HG03095 (cell line): ENCODE results near the gene PCDHGA1.

Experiments
- ATAC-seq: cut with Tn5 transposase; IDR thresholded peaks from one replicate; pipeline ENCODE4 v1.9.1; 2021; ENCODE audit warnings: moderate library complexity; ENCODE audit not compliant: unreplicated experiment

PCDHGA1 gene

DNA sequence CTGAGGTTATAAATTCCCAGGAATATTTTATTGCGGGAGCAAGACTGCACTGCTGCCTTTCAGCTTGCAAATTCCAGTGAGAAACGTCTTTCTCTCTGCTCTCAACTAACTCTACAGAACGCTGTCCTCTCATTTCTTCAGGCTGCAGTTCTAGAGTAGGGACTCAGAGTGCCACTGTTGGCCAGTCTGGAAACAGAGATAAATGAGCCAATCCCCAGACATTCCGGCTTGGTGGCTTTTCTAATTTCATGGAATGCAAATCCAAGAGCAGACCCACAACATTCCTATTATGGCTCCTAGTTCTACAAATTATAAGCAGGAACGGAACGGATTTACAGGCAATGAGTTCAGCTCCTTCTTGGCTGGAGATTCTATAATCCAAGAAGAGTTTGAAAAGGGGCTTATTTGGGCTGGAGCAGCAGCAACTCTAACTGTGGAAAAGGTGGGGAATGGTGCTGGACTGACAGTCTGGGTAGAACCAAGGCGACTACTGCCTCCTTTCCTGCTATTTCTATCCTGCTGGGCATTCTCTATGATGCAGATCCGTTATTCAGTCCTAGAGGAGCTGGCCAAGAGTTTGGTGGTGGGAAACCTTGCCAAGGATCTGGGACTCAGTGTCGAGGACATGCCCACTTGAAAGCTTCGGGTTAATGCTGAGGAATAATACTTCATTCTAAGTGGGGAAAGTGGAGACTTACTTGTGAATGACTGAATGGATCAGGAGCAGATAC lies 109.3 kb downstream of the PCDHGA1 start:
- ATAC-seq: no peak

- ATAC-seq: no peak
Observed at GRCh38 chr5:141440341-141440740, 110.0 kb downstream of the PCDHGA1 start.

DNA sequence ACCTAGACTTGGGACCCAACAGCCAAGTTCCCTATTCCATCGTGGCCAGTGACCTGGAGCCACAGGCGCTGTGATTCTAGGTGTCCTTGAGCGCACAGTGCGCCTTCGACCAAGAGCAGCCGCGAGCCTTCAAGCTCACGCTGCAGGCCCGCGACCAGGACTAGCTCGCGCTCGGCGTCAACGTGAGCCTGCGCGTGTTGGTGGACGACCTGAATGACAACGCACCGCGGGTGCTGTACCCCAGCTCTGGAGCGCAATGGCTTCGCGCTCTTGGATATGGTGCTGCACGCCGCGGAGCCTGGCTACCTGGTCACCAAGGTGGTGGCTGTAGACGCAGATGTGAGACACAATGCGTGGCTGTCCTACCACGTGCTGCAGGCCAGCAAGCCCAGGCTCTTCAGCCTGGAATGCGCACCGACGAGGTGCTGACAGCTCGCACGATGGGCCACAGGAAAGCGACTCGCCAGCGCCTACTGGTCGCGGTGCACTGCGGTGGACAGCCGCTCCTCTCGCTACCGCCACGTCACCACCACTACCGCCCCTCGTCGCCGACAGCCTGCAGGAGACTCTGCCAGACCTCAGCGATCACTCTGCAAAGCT lies 111.4 kb downstream of the PCDHGA1 start:
- ATAC-seq: no peak

DNA sequence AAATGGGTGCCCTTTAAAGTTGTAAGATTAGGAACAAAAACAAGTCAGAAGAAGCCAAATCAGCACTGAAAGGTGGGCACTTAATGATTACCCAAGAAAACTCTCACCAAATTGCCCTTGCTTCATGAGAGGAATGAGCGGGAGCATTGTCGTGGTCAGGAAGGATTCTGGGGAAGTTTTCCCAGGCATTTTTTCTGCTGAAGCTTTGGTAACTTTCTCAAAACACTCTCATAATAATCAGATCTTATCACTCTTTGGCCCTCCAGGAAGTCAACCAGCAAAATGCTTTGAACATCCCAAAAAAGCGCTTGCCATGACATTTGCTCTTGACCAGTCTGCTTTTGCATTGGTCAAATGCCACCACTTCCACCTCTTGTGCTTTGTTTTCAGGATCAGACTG lies 135.0 kb downstream of the PCDHGA1 start:
- ATAC-seq: no peak

- ATAC-seq: peak; percentile 96
Observed at GRCh38 chr5:141475625-141476131, 145.4 kb downstream of the PCDHGA1 start, which contains the start of gene PCDHGC3. Gene PCDHGC3, plus strand, starts transcription at chr5:141475966. Its CDS starts 151 bp downstream, at chr5:141476117.

DNA sequence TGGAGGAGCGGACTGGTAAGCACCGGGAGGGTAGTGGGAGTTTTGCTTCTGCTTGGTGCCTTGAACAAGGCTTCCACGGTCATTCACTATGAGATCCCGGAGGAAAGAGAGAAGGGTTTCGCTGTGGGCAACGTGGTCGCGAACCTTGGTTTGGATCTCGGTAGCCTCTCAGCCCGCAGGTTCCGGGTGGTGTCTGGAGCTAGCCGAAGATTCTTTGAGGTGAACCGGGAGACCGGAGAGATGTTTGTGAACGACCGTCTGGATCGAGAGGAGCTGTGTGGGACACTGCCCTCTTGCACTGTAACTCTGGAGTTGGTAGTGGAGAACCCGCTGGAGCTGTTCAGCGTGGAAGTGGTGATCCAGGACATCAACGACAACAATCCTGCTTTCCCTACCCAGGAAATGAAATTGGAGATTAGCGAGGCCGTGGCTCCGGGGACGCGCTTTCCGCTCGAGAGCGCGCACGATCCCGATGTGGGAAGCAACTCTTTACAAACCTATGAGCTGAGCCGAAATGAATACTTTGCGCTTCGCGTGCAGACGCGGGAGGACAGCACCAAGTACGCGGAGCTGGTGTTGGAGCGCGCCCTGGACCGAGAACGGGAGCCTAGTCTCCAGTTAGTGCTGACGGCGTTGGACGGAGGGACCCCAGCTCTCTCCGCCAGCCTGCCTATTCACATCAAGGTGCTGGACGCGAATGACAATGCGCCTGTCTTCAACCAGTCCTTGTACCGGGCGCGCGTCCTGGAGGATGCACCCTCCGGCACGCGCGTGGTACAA lies 146.0 kb downstream of the PCDHGA1 start:
- peak; percentile 31 for ATAC-seq

GRCh38 chr5:141477044-141477575 lies 146.8 kb downstream of the PCDHGA1 start:
- no peak for ATAC-seq

GRCh38 chr5:141477815-141478214 lies 147.5 kb downstream of the PCDHGA1 start:
- ATAC-seq: no peak

DNA sequence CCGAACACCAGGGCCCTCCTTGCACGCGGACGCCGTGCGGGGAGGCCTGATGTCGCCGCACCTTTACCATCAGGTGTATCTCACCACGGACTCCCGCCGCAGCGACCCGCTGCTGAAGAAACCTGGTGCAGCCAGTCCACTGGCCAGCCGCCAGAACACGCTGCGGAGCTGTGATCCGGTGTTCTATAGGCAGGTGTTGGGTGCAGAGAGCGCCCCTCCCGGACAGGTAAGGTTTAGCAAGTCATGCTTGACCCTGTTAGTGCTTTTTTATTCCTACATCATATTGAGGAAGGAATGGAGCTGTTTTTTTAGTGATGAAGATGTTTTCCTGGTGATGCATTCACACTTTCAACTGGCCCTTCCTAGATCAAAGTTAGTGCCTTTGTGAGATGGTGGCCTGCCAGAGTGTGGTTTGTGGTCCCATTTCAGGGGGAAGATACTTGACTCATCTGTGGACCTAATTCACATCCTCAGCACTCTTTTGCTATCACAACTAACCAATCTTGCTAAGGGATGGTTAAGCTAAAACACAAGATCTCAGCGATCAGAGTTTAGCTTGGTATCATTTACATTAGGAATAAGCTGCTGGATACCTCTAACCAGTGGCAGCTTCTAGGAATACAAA lies 148.1 kb downstream of the PCDHGA1 start:
- ATAC-seq: no peak

- ATAC-seq: no peak
Observed at GRCh38 chr5:141479776-141480175, 149.5 kb downstream of the PCDHGA1 start.

DNA sequence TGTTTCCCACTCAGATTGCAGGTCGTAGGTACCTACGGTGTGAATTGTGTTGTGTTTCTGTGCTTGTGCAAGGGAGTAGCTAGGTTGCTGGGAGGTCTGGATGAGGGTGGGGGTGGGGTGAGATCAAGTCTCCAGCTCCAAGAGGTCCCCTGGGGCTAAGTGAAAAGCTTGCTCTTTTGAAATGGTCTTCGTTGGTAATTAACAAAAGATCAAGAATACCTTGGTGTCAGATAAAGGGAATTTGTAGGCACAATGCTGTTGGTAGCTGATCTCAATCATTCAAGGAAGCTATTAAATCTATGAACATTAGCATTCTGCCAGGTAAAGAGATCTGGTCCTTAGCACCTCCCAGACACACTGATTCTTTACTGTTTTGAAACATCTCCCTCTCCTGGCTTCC lies 153.6 kb downstream of the PCDHGA1 start:
- ATAC-seq: no peak

- ATAC-seq: no peak
Observed at GRCh38 chr5:141484310-141484640, 154.0 kb downstream of the PCDHGA1 start.

- peak; percentile 50 for ATAC-seq
Observed at GRCh38 chr5:141484641-141485311, 154.5 kb downstream of the PCDHGA1 start, which contains the start of gene PCDHGC4. Gene PCDHGC4, plus strand, starts transcription at chr5:141485030. Its CDS starts 144 bp downstream, at chr5:141485174.

- ATAC-seq: no peak
Observed at GRCh38 chr5:141485321-141486055, 155.2 kb downstream of the PCDHGA1 start.

GRCh38 chr5:141486091-141486490 lies 155.8 kb downstream of the PCDHGA1 start:
- ATAC-seq: no peak

DNA sequence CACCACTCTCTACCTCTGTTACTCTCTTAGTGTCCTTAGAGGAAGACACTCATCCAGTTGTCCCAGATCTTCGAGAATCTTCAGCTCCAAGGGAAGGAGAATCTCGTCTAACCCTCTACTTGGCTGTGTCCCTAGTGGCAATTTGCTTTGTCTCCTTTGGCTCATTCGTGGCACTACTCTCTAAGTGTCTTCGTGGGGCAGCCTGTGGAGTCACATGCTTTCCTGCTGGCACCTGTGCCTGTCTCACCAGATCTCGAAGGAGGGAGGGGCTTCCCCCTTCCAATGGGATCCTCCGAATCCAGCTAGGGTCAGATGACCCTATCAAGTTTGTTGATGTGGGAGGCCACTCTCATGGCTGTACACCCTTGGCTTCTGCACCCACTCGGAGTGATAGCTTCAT lies 156.8 kb downstream of the PCDHGA1 start:
- no peak for ATAC-seq

DNA sequence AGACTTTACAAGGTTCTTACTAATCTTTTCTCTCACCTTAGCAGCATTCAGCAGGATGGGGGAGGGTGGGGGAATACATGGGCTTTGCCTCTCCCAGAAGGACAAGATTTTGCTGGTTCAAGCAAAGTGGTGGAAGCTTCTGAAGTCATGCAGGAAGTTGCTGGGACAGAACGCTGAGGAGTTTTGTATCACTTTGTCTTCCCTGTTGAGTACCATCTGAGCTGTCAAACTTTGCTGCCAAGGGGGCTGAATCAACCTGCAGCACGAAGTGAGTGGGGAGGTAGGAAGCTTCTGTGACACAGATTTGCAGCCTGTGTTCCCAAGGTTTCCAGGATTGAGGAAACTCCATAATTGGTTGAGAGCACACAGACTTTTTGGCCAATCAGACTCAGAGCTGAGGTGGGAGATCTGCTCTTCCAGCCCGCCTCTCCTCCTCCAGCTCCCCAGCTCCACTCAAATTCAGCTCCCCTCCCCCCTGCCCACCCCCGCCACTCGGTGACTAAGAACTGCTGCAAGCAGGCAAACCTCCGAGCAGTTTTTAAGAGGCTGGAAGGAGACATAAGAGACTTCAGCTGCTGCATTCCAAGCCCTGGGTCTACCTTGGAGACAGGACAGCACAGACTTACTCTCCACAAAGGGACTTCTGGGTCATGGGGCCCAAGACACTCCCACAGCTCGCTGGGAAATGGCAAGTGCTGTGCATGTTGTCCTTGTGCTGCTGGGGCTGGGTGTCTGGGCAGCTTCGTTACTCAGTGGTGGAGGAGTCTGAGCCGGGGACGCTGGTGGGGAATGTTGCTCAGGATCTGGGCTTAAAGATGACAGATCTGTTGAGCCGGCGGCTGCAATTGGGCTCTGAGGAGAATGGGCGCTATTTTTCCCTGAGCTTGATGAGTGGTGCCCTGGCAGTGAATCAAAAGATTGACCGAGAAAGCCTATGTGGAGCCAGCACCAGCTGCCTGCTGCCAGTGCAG lies 158.6 kb downstream of the PCDHGA1 start, which contains the start of gene PCDHGC5:
PCDHGC5 (plus strand) TSS at position 491 of the 971 bp plus-strand sequence; CDS start at position 651, 160 bp downstream.
- ATAC-seq: no peak

DNA sequence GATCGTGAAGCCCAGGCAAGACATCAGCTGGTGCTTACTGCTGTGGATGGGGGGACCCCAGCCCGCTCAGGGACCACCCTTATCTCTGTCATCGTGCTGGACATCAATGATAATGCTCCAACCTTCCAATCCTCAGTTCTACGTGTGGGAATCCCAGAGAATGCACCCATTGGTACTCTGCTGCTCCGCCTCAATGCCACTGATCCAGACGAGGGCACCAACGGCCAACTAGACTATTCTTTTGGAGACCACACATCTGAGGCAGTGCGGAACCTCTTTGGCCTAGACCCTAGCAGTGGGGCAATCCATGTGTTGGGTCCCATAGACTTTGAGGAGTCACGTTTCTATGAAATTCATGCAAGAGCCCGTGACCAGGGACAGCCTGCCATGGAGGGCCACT lies 159.5 kb downstream of the PCDHGA1 start:
- no peak for ATAC-seq
